Stimulated activated CD4-positive, alpha-beta T cell treated with anti-CD3 and anti-CD28 coated beads, Interleukin-1b, Interleukin-23, amount 100 ng/mL, for 4 hours (primary cell): ENCODE data around the gene PLEKHJ1.

ENCODE experiments used
- DNase-seq, 2 donors: peaks; one replicate each; pipeline ENCODE4 v3.0.0-alpha.2; 2020; ENCODE audit warnings: low read depth in 2 of 2

Gene PLEKHJ1

GRCh38 chr19:2269244-2270156, 33.4 kb upstream of the PLEKHJ1 start:
- DNase-seq: peak; percentile 98 to 99

- no peak for DNase-seq
Measured at GRCh38 chr19:2268861-2269243, 32.7 kb upstream of the PLEKHJ1 start.

- DNase-seq: no peak
Measured at GRCh38 chr19:2268480-2268830, 32.3 kb upstream of the PLEKHJ1 start.

GRCh38 chr19:2266183-2266993, 30.3 kb upstream of the PLEKHJ1 start:
- DNase-seq: no peak

GRCh38 chr19:2261438-2262172, 25.5 kb upstream of the PLEKHJ1 start:
- DNase-seq: peak in 1 of 2 donors; percentile 42

GRCh38 chr19:2260341-2260805, 24.2 kb upstream of the PLEKHJ1 start:
- DNase-seq: no peak

GRCh38 chr19:2259336-2259735, 23.2 kb upstream of the PLEKHJ1 start:
- no peak for DNase-seq

- no peak for DNase-seq
Measured at GRCh38 chr19:2255982-2256685, 20.0 kb upstream of the PLEKHJ1 start, which contains the start of gene JSRP1. Gene JSRP1, minus strand, starts transcription at chr19:2256417. Its CDS starts 1,103 bp downstream, at chr19:2255314.

GRCh38 chr19:2255112-2255845, 19.1 kb upstream of the PLEKHJ1 start:
- DNase-seq: no peak

- DNase-seq: no peak
Measured at GRCh38 chr19:2254064-2254872, 18.1 kb upstream of the PLEKHJ1 start.

GRCh38 chr19:2253106-2254063, 17.3 kb upstream of the PLEKHJ1 start:
- peak in 1 of 2 donors; percentile 36 for DNase-seq

GRCh38 chr19:2252797-2253105, 16.6 kb upstream of the PLEKHJ1 start:
- no peak for DNase-seq

- peak in 1 of 2 donors; percentile 20 for DNase-seq
Measured at GRCh38 chr19:2252055-2252796, 16.1 kb upstream of the PLEKHJ1 start.

GRCh38 chr19:2251106-2252054, 15.3 kb upstream of the PLEKHJ1 start:
- peak in 1 of 2 donors; percentile 24 for DNase-seq

- DNase-seq: no peak
Measured at GRCh38 chr19:2250766-2251105, 14.6 kb upstream of the PLEKHJ1 start.

- DNase-seq: no peak
Measured at GRCh38 chr19:2249880-2250765, 14.0 kb upstream of the PLEKHJ1 start.
